ENCODE results near the gene ULBP3.

The ULBP3 gene

DNA sequence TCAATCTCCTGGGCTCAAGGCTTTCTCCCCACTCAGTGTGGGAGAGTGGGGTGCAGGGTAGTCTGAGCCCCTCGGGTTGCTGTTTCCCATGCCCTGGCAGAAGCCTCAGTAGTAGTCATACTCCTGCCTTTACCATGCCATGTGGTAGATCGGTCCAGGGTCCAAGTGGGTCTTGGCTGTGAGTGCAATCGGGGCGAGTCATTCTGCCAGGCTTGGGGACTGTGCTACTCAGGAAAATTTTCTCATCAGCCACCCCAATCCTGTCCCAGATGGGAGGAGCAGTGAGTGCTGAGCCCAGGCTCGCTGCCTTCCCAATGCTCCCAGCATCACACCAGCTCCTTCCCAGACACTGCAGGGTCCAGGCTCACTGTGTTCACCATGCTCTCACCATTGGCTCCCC, 32.8 kb downstream of the ULBP3 start:
- TF ChIP-seq EZH2phosphoT487 (IDR thresholded peaks at IDR 0.05; ENCODE audit: borderline replicate concordance, low read length) (no peak), CTCF (IDR thresholded peaks at IDR 0.05; ENCODE audit: low read depth, low read length, poor library complexity, severe bottlenecking) (no peak)

GRCh38 chr6:150033207-150033771, 35.6 kb downstream of the ULBP3 start:
- Histone ChIP-seq H3K4me2 (ENCODE audit: low read length) (no peak overlapping the region), H3K9me2 (replicated peaks; ENCODE audit: control insufficient read depth, low read length) (no peaks in the 10 kb centered on the region), H4K20me1 (ENCODE audit: control insufficient read depth, insufficient read depth, low read depth, low read length) (no peaks in the 10 kb centered on the region), H3K4me3 (ENCODE audit: low read length) (no peak overlapping the region), H3K27me3 (ENCODE audit: control insufficient read depth, low read length) (peaks cover 18% of the 10 kb centered on the region), H3K9me3 (ENCODE audit: control insufficient read depth, insufficient read depth, low read length) (no peaks in the 10 kb centered on the region), H3K79me2 (ENCODE audit: control insufficient read depth, low read length) (no peaks in the 10 kb centered on the region), H3K4me1 (ENCODE audit: control insufficient read depth, low read length) (peaks cover 7% of the 10 kb centered on the region), H3K36me3 (ENCODE audit: control insufficient read depth, low read length) (no peaks in the 10 kb centered on the region), H3K27ac (ENCODE audit: low read depth, low read length) (no peak overlapping the region), H3F3A (ENCODE audit: control insufficient read depth, insufficient read depth) (no peaks in the 10 kb centered on the region)
- TF ChIP-seq CTCF (IDR thresholded peaks at IDR 0.05; ENCODE audit: low read depth, low read length, poor library complexity, severe bottlenecking) (no peak), EZH2phosphoT487 (IDR thresholded peaks at IDR 0.05; ENCODE audit: borderline replicate concordance, low read length) (no peak)

More for the DNA sequence above, 32.8 kb downstream of the ULBP3 start:
- no peak overlapping the region for H3K4me3 ChIP-seq (ENCODE audit: low read length)
- no peaks in the 10 kb centered on the region for H3K4me1 ChIP-seq (ENCODE audit: control insufficient read depth, low read length)
- H3K9me2 ChIP-seq (replicated peaks; ENCODE audit: control insufficient read depth, low read length), result no peaks in the 10 kb centered on the region
- H3K27me3 ChIP-seq (ENCODE audit: control insufficient read depth, low read length), result peaks cover 28% of the 10 kb centered on the region
- H3K4me2 ChIP-seq (ENCODE audit: low read length), result no peak overlapping the region
- H3K36me3 ChIP-seq (ENCODE audit: control insufficient read depth, low read length), result no peaks in the 10 kb centered on the region
- no peaks in the 10 kb centered on the region for H3F3A ChIP-seq (ENCODE audit: control insufficient read depth, insufficient read depth)
- H4K20me1 ChIP-seq (ENCODE audit: control insufficient read depth, insufficient read depth, low read depth, low read length), result no peaks in the 10 kb centered on the region
- no peak overlapping the region for H3K27ac ChIP-seq (ENCODE audit: low read depth, low read length)
- no peaks in the 10 kb centered on the region for H3K79me2 ChIP-seq (ENCODE audit: control insufficient read depth, low read length)
- H3K9me3 ChIP-seq (ENCODE audit: control insufficient read depth, insufficient read depth, low read length), result no peaks in the 10 kb centered on the region

DNA sequence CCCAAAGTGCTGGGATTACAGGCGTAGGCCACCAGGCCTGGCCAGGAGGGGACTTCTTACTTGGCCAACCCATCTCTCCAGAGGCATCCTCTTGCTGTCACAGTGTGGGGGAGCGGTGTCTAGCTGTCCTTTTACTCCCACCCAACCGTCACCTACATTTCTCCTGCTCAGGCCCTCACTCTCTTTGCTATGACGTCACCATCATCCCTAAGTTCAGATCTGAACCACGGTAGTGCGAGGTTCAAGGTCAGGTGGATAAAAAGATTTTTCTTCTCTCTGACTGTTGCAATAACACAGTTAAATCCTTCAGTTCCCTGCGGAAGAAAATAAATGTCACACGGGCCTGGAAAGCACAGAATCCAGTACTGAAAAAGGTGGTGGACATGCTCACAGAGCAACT, 36.3 kb downstream of the ULBP3 start:
- Histone ChIP-seq H3K4me2 (ENCODE audit: low read length) (no peak overlapping the region), H3K27ac (ENCODE audit: low read depth, low read length) (no peak overlapping the region), H3K9me3 (ENCODE audit: control insufficient read depth, insufficient read depth, low read length) (no peaks in the 10 kb centered on the region), H3K4me3 (ENCODE audit: low read length) (no peak overlapping the region), H3K4me1 (ENCODE audit: control insufficient read depth, low read length) (peaks cover 7% of the 10 kb centered on the region), H3K79me2 (ENCODE audit: control insufficient read depth, low read length) (no peaks in the 10 kb centered on the region), H3K27me3 (ENCODE audit: control insufficient read depth, low read length) (peaks cover 24% of the 10 kb centered on the region), H4K20me1 (ENCODE audit: control insufficient read depth, insufficient read depth, low read depth, low read length) (no peaks in the 10 kb centered on the region), H3F3A (ENCODE audit: control insufficient read depth, insufficient read depth) (no peaks in the 10 kb centered on the region), H3K9me2 (replicated peaks; ENCODE audit: control insufficient read depth, low read length) (no peaks in the 10 kb centered on the region), H3K36me3 (ENCODE audit: control insufficient read depth, low read length) (no peaks in the 10 kb centered on the region)
- TF ChIP-seq EZH2phosphoT487 (IDR thresholded peaks at IDR 0.05; ENCODE audit: borderline replicate concordance, low read length) (no peak), CTCF (IDR thresholded peaks at IDR 0.05; ENCODE audit: low read depth, low read length, poor library complexity, severe bottlenecking) (no peak)
